Cardiac muscle cell (in vitro differentiated cells and primary cell): ENCODE results near the gene GPRC5A. TPM values are rescaled to one million over a fixed set of nuclear protein-coding genes. Genes with fewer than 3 reads are reported as not detected.

Experiments used
- DNase-seq, 2 donors: peaks; one replicate each; pipeline versions ENCODE4 v3.0.0 to v3.0.0-alpha.2; 2010 to 2017; ENCODE audit warnings: low read depth in 1 of 2, low spot score in 1 of 2
- H3K27ac ChIP-seq: fragments of 200-600 bp; sonication (generic); 2 replicates; pipeline ENCODE4 v1.5.1; 2016
- H3K27me3 ChIP-seq: fragments of 200-600 bp; sonication (generic); 2 replicates; pipeline ENCODE4 v1.6.0; 2016; ENCODE audit warnings: control low read depth
- H3K36me3 ChIP-seq: fragments of 200-600 bp; sonication (generic); 2 replicates; pipeline ENCODE4 v1.5.1; 2016; ENCODE audit warnings: control low read depth
- H3K4me1 ChIP-seq: fragments of 200-600 bp; sonication (generic); 2 replicates; pipeline ENCODE4 v1.8.1; 2017; ENCODE audit warnings: low read depth, mild to moderate bottlenecking, mixed run types
- H3K4me3 ChIP-seq: fragments of 200-600 bp; sonication (generic); 2 replicates; pipeline ENCODE4 v1.5.1; 2016; ENCODE audit warnings: mild to moderate bottlenecking
- H3K9me3 ChIP-seq: fragments of 200-600 bp; sonication (generic); 2 replicates; pipeline ENCODE4 v1.5.1; 2017; ENCODE audit warnings: low read depth, mild to moderate bottlenecking, control low read depth
- CTCF ChIP-seq: IDR thresholded peaks from 2 replicates; pipeline ENCODE4 v1.5.1; 2012; ENCODE audit warnings: low read depth, mild to moderate bottlenecking, low read length
- polyA plus RNA-seq: library from polyadenylated mRNA; unstranded; fragments of >200 nt; fragmentation: Nextera tagmentation; extraction: Ambion mirVana; gene quantifications from 2 replicates; pipeline ENCODE4 v1.2.1, GENCODE V29; 2016
- total RNA-seq: library from RNA; depleted of rRNA; stranded (reverse); fragments of >200 nt; gene quantifications from 2 replicates; pipeline ENCODE4 v1.2.3, GENCODE V29; 2016

Gene GPRC5A
- total and polyA plus RNA-seq, 2 experiments from 2014 or later = 0.23 to 1.5 TPM

GRCh38 chr12:12890543-12891079, 751 bp upstream of the GPRC5A start:
- no peak for TF ChIP-seq CTCF
- peak; percentile 23 to 43 for DNase-seq
- H3K4me1 ChIP-seq = peaks cover 5% of the 10 kb centered on the region
- no peaks in the 10 kb centered on the region for H3K9me3 ChIP-seq
- H3K4me3 ChIP-seq = peak overlapping the region; percentile 34
- peaks cover 25% of the 10 kb centered on the region for H3K27me3 ChIP-seq
- H3K36me3 ChIP-seq = no peaks in the 10 kb centered on the region
- H3K27ac ChIP-seq = no peak overlapping the region

GRCh38 chr12:12891881-12892355, 556 bp downstream of the GPRC5A start:
- Histone ChIP-seq H3K27me3 (peaks cover 29% of the 10 kb centered on the region), H3K27ac (no peak overlapping the region)

GRCh38 chr12:12892681-12893141, 1.3 kb downstream of the GPRC5A start:
- TF ChIP-seq CTCF = no peak
- H3K9me3 ChIP-seq = no peaks in the 10 kb centered on the region
- H3K27me3 ChIP-seq = peaks cover 29% of the 10 kb centered on the region
- no peak overlapping the region for H3K27ac ChIP-seq
- no peak for DNase-seq
- H3K36me3 ChIP-seq = no peaks in the 10 kb centered on the region
- H3K4me1 ChIP-seq = no peaks in the 10 kb centered on the region
- H3K4me3 ChIP-seq = no peak overlapping the region

More at GRCh38 chr12:12891881-12892355, 556 bp downstream of the GPRC5A start:
- no peak for DNase-seq
- H3K36me3 ChIP-seq = no peaks in the 10 kb centered on the region
- no peak for TF ChIP-seq CTCF
- H3K9me3 ChIP-seq = no peaks in the 10 kb centered on the region
- H3K4me3 ChIP-seq = peak overlapping the region; percentile 34
- H3K4me1 ChIP-seq = no peaks in the 10 kb centered on the region

GRCh38 chr12:12893438-12893837, 2.1 kb downstream of the GPRC5A start:
- H3K27me3 ChIP-seq = peaks cover 29% of the 10 kb centered on the region
- no peaks in the 10 kb centered on the region for H3K4me1 ChIP-seq
- TF ChIP-seq CTCF = no peak
- no peaks in the 10 kb centered on the region for H3K9me3 ChIP-seq
- H3K27ac ChIP-seq = no peak overlapping the region
- H3K36me3 ChIP-seq = no peaks in the 10 kb centered on the region
- no peak for DNase-seq
- no peak overlapping the region for H3K4me3 ChIP-seq

- Histone ChIP-seq H3K4me1 (no peaks in the 10 kb centered on the region), H3K9me3 (no peaks in the 10 kb centered on the region), H3K27me3 (peaks cover 29% of the 10 kb centered on the region), H3K27ac (no peak overlapping the region), H3K4me3 (no peak overlapping the region), H3K36me3 (no peaks in the 10 kb centered on the region)
- peak in 1 of 2 donors; percentile 54 for DNase-seq
- no peak for TF ChIP-seq CTCF
Observed at GRCh38 chr12:12896260-12896659, 4.9 kb downstream of the GPRC5A start.
